ENCODE measurements around the gene NAT9. TPM values are rescaled to one million over a fixed set of nuclear protein-coding genes. Genes with fewer than 3 reads are reported as not detected.
A peak's percentile ranks its signal among the peaks of the same experiment; 100 is the strongest.

NAT9 gene
- total and polyA plus RNA-seq, 4 experiments from 2014 or later, result 11.9 to 70.3 (median 39.6) TPM

GRCh38 chr17:74732042-74732867 lies 43.9 kb downstream of the NAT9 start:
- CTCF ChIA-PET (ENCODE audit: partially characterized antibody), result interaction anchor here (0.7 to 1.4 kb wide), 3 partner anchors 38 to 75 kb away, joined by 3 to 4 read pairs (median 3); no protein-coding TSS in a partner anchor
- intact Hi-C loops (cut with micrococcal nuclease), result loop anchor here (10.0 kb wide), 1 partner anchor 357 kb away; no protein-coding TSS in a partner anchor
- no peaks in the 10 kb centered on the region for H3K9me3 Mint-ChIP-seq
- Histone ChIP-seq H3K27ac (ENCODE audit: low read depth, low read length) (no peak overlapping the region), H3K36me3 (ENCODE audit: insufficient read depth, low read length) (no peaks in the 10 kb centered on the region), H3K4me3 (ENCODE audit: low read length in 2 of 2) (no peak overlapping the region), H3K4me1 (ENCODE audit: insufficient read depth, low read length) (peaks cover 39% of the 10 kb centered on the region), H3K9me3 (ENCODE audit: control insufficient read depth in 1 of 2, low read length in 2 of 2) (no peaks in the 10 kb centered on the region), H3K27me3 (ENCODE audit: insufficient read depth, low read length) (no peaks in the 10 kb centered on the region)
- H3K4me3 Mint-ChIP-seq, result no peak overlapping the region
- no peak for DNase-seq
- H3K27me3 Mint-ChIP-seq, result no peaks in the 10 kb centered on the region
- H3K36me3 Mint-ChIP-seq, result no peaks in the 10 kb centered on the region
- no peak overlapping the region for H3K27ac Mint-ChIP-seq
- peaks cover 6 to 22% (median 19%) of the 10 kb centered on the region in 4 donors for H3K4me1 Mint-ChIP-seq
- POLR2A ChIA-PET (ENCODE audit: partially characterized antibody), result no interaction called here

GRCh38 chr17:74731347-74731605 lies 44.9 kb downstream of the NAT9 start:
- Mint-ChIP-seq H3K27ac (no peak overlapping the region), H3K4me1 (peaks cover 3 to 19% (median 15%) of the 10 kb centered on the region in 4 donors), H3K9me3 (no peaks in the 10 kb centered on the region), H3K27me3 (no peaks in the 10 kb centered on the region), H3K4me3 (no peak overlapping the region), H3K36me3 (no peaks in the 10 kb centered on the region)
- no peak overlapping the region for H3K27ac ChIP-seq (ENCODE audit: low read depth, low read length)
- H3K9me3 ChIP-seq (ENCODE audit: control insufficient read depth in 1 of 2, low read length in 2 of 2), result no peaks in the 10 kb centered on the region
- POLR2A ChIA-PET (ENCODE audit: partially characterized antibody), result interaction anchor here (1.0 to 1.8 kb wide), 3 partner anchors 11 to 20 kb away, joined by 5 to 7 read pairs (median 6); no protein-coding TSS in a partner anchor
- no peak overlapping the region for H3K4me3 ChIP-seq (ENCODE audit: low read length in 2 of 2)
- DNase-seq, result no peak
- H3K4me1 ChIP-seq (ENCODE audit: insufficient read depth, low read length), result peaks cover 34% of the 10 kb centered on the region
- CTCF ChIA-PET (ENCODE audit: partially characterized antibody), result interaction anchor here (1.4 to 2.6 kb wide), 2 partner anchors 40 to 74 kb away, joined by 4 to 10 read pairs; no protein-coding TSS in a partner anchor
- intact Hi-C loops (cut with micrococcal nuclease), result loop anchor here (10.0 kb wide), 1 partner anchor 356 kb away; no protein-coding TSS in a partner anchor
- H3K27me3 ChIP-seq (ENCODE audit: insufficient read depth, low read length), result no peaks in the 10 kb centered on the region
- no peaks in the 10 kb centered on the region for H3K36me3 ChIP-seq (ENCODE audit: insufficient read depth, low read length)

- H3K4me3 Mint-ChIP-seq, result peak overlapping the region in 7 of 8 donors; percentile 11 to 80 (median 43)
- no peaks in the 10 kb centered on the region for H3K27me3 Mint-ChIP-seq
- POLR2A ChIA-PET (ENCODE audit: partially characterized antibody), result interaction anchor here (1.0 to 1.8 kb wide), 3 partner anchors 11 to 21 kb away, joined by 5 to 7 read pairs (median 6); no protein-coding TSS in a partner anchor
- peak overlapping the region in 3 of 7 donors; percentile 26 to 74 (median 42) for H3K27ac Mint-ChIP-seq
- no peaks in the 10 kb centered on the region for H3K36me3 ChIP-seq (ENCODE audit: insufficient read depth, low read length)
- DNase-seq, result peak in 4 of 5 donors; percentile 60 to 83 (median 67)
- CTCF ChIA-PET (ENCODE audit: partially characterized antibody), result interaction anchor here (1.3 to 2.6 kb wide), 2 partner anchors 15 to 73 kb away, joined by 4 to 10 read pairs; no protein-coding TSS in a partner anchor
- H3K27me3 ChIP-seq (ENCODE audit: insufficient read depth, low read length), result no peaks in the 10 kb centered on the region
- peaks cover 0 to 17% (median 12%) of the 10 kb centered on the region in 4 donors for H3K4me1 Mint-ChIP-seq
- H3K36me3 Mint-ChIP-seq, result no peaks in the 10 kb centered on the region
- intact Hi-C loops (cut with micrococcal nuclease), result loop anchor here (10.0 kb wide), 1 partner anchor 356 kb away; no protein-coding TSS in a partner anchor
- H3K27ac ChIP-seq (ENCODE audit: low read depth, low read length), result no peak overlapping the region
- H3K4me3 ChIP-seq (ENCODE audit: low read length in 2 of 2), result no peak overlapping the region
- H3K4me1 ChIP-seq (ENCODE audit: insufficient read depth, low read length), result peaks cover 32% of the 10 kb centered on the region
- H3K9me3 ChIP-seq (ENCODE audit: control insufficient read depth in 1 of 2, low read length in 2 of 2), result no peaks in the 10 kb centered on the region
- H3K9me3 Mint-ChIP-seq, result no peaks in the 10 kb centered on the region
These were observed 45.4 kb downstream of the NAT9 start for GRCh38 chr17:74730491-74731346.

- DNase-seq, result no peak
- no peaks in the 10 kb centered on the region for H3K9me3 Mint-ChIP-seq
- H3K4me1 Mint-ChIP-seq, result peaks cover 0 to 17% (median 12%) of the 10 kb centered on the region in 4 donors
- no peaks in the 10 kb centered on the region for H3K27me3 ChIP-seq (ENCODE audit: insufficient read depth, low read length)
- H3K27ac ChIP-seq (ENCODE audit: low read depth, low read length), result no peak overlapping the region
- intact Hi-C loops (cut with micrococcal nuclease), result loop anchor here (10.0 kb wide), 1 partner anchor 355 kb away; no protein-coding TSS in a partner anchor
- H3K4me1 ChIP-seq (ENCODE audit: insufficient read depth, low read length), result peaks cover 32% of the 10 kb centered on the region
- H3K9me3 ChIP-seq (ENCODE audit: control insufficient read depth in 1 of 2, low read length in 2 of 2), result no peaks in the 10 kb centered on the region
- H3K27me3 Mint-ChIP-seq, result no peaks in the 10 kb centered on the region
- H3K27ac Mint-ChIP-seq, result peak overlapping the region in 3 of 7 donors; percentile 31 to 68 (median 52)
- H3K4me3 ChIP-seq (ENCODE audit: low read length in 2 of 2), result no peak overlapping the region
- H3K36me3 Mint-ChIP-seq, result no peaks in the 10 kb centered on the region
- H3K4me3 Mint-ChIP-seq, result peak overlapping the region in 2 of 8 donors; percentile 45 to 46
- H3K36me3 ChIP-seq (ENCODE audit: insufficient read depth, low read length), result no peaks in the 10 kb centered on the region
- ChIA-PET CTCF (ENCODE audit: partially characterized antibody) (interaction anchor here (1.3 to 2.6 kb wide), 2 partner anchors 16 to 73 kb away, joined by 4 to 10 read pairs; no protein-coding TSS in a partner anchor), POLR2A (ENCODE audit: partially characterized antibody) (interaction anchor here (0.7 to 1.8 kb wide), 5 partner anchors 8 to 30 kb away, joined by 3 to 6 read pairs (median 4); no protein-coding TSS in a partner anchor)
These were observed 46.3 kb downstream of the NAT9 start for GRCh38 chr17:74729866-74730265.

GRCh38 chr17:74729368-74729767 lies 46.8 kb downstream of the NAT9 start:
- no peak overlapping the region for H3K4me3 ChIP-seq (ENCODE audit: low read length in 2 of 2)
- H3K27ac ChIP-seq (ENCODE audit: low read depth, low read length), result no peak overlapping the region
- no peaks in the 10 kb centered on the region for H3K27me3 ChIP-seq (ENCODE audit: insufficient read depth, low read length)
- intact Hi-C loops (cut with micrococcal nuclease), result no loop called here
- Mint-ChIP-seq H3K27ac (no peak overlapping the region), H3K4me3 (peak overlapping the region in 1 of 8 donors; percentile 15), H3K4me1 (peaks cover 0 to 15% (median 8%) of the 10 kb centered on the region in 4 donors), H3K9me3 (no peaks in the 10 kb centered on the region), H3K27me3 (no peaks in the 10 kb centered on the region), H3K36me3 (no peaks in the 10 kb centered on the region)
- DNase-seq, result no peak
- ChIA-PET POLR2A (ENCODE audit: partially characterized antibody) (interaction anchor here (0.7 to 1.8 kb wide), 4 partner anchors 9 to 30 kb away, joined by 3 to 5 read pairs (median 4); no protein-coding TSS in a partner anchor), CTCF (ENCODE audit: partially characterized antibody) (interaction anchor here (1.0 to 2.6 kb wide), 3 partner anchors 9 to 72 kb away, joined by 3 to 10 read pairs (median 4); no protein-coding TSS in a partner anchor)
- H3K36me3 ChIP-seq (ENCODE audit: insufficient read depth, low read length), result no peaks in the 10 kb centered on the region
- no peaks in the 10 kb centered on the region for H3K9me3 ChIP-seq (ENCODE audit: control insufficient read depth in 1 of 2, low read length in 2 of 2)
- peaks cover 32% of the 10 kb centered on the region for H3K4me1 ChIP-seq (ENCODE audit: insufficient read depth, low read length)

GRCh38 chr17:74728702-74729075 lies 47.5 kb downstream of the NAT9 start:
- ChIA-PET CTCF (ENCODE audit: partially characterized antibody) (interaction anchor here (1.0 to 2.6 kb wide), 2 partner anchors 10 to 71 kb away, joined by 3 to 10 read pairs; no protein-coding TSS in a partner anchor), POLR2A (ENCODE audit: partially characterized antibody) (interaction anchor here (1.2 kb wide), 1 partner anchor 31 kb away, joined by 3 read pairs; no protein-coding TSS in a partner anchor)
- Histone ChIP-seq H3K4me3 (ENCODE audit: low read length in 2 of 2) (no peak overlapping the region), H3K27me3 (ENCODE audit: insufficient read depth, low read length) (no peaks in the 10 kb centered on the region), H3K36me3 (ENCODE audit: insufficient read depth, low read length) (no peaks in the 10 kb centered on the region), H3K4me1 (ENCODE audit: insufficient read depth, low read length) (peaks cover 32% of the 10 kb centered on the region), H3K9me3 (ENCODE audit: control insufficient read depth in 1 of 2, low read length in 2 of 2) (no peaks in the 10 kb centered on the region), H3K27ac (ENCODE audit: low read depth, low read length) (no peak overlapping the region)
- H3K27me3 Mint-ChIP-seq, result no peaks in the 10 kb centered on the region
- H3K4me1 Mint-ChIP-seq, result peaks cover 0 to 12% (median 6%) of the 10 kb centered on the region in 4 donors
- H3K9me3 Mint-ChIP-seq, result no peaks in the 10 kb centered on the region
- H3K27ac Mint-ChIP-seq, result no peak overlapping the region
- no peaks in the 10 kb centered on the region for H3K36me3 Mint-ChIP-seq
- intact Hi-C loops (cut with micrococcal nuclease), result no loop called here
- H3K4me3 Mint-ChIP-seq, result no peak overlapping the region
- no peak for DNase-seq
